NCI-H2081 treated with DMSO at 0.1 percent for 48 hours (cell line): ENCODE data around the gene WDR59.
A peak's percentile ranks its signal among the peaks of the same experiment; 100 is the strongest.
"Not testable (repeated sequence)": the region's sequence is repeated elsewhere in the genome, so short reads cannot be mapped to it uniquely, and the experiment has no call there.

ENCODE experiments used
- DNase-seq: peaks from one replicate; lab custom pipeline; 2025; lab: John Stamatoyannopoulos, UW

WDR59 gene, protein sequence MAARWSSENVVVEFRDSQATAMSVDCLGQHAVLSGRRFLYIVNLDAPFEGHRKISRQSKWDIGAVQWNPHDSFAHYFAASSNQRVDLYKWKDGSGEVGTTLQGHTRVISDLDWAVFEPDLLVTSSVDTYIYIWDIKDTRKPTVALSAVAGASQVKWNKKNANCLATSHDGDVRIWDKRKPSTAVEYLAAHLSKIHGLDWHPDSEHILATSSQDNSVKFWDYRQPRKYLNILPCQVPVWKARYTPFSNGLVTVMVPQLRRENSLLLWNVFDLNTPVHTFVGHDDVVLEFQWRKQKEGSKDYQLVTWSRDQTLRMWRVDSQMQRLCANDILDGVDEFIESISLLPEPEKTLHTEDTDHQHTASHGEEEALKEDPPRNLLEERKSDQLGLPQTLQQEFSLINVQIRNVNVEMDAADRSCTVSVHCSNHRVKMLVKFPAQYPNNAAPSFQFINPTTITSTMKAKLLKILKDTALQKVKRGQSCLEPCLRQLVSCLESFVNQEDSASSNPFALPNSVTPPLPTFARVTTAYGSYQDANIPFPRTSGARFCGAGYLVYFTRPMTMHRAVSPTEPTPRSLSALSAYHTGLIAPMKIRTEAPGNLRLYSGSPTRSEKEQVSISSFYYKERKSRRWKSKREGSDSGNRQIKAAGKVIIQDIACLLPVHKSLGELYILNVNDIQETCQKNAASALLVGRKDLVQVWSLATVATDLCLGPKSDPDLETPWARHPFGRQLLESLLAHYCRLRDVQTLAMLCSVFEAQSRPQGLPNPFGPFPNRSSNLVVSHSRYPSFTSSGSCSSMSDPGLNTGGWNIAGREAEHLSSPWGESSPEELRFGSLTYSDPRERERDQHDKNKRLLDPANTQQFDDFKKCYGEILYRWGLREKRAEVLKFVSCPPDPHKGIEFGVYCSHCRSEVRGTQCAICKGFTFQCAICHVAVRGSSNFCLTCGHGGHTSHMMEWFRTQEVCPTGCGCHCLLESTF

DNA sequence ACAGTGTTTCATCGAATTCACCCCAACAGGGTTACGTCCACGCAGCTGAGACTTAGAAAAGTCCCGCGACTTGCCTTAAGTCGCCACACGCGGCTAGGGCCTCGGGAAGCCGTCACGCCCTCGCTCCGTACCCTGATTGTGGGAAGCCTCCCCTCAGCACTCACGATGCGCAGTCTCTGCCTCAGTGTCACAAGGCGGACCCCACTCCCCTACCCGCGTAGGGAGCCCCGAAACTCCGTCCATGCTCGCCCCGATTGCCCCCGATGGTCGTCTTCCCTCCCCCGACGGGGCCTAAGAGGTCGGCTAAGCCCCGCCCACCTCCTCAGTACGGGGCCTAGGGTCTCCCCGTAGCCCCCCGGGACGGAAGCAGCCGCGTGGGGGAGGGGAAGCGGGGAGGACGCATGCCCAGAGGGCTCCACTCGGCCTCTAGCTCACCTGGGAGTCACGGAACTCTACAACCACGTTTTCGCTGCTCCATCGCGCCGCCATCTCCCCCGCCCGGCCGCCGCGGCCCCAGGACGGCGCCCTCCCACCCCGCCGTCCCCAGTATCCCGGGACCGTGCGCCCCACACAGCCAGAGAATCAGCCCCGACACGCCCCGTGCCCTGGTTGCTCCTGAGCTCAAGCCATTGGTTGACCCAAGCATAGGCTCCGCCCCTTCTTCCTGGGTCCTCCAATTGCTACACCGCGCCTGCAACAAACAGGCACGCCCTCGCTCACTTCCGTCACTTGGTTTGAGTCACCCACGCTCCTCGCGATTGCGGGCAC is at the start of gene WDR59:
Gene WDR59 (minus strand): TSS at position 595 of the 768 bp plus-strand sequence. CDS start 106 bp downstream, at position 489.
- DNase-seq = peak; percentile 93

DNA sequence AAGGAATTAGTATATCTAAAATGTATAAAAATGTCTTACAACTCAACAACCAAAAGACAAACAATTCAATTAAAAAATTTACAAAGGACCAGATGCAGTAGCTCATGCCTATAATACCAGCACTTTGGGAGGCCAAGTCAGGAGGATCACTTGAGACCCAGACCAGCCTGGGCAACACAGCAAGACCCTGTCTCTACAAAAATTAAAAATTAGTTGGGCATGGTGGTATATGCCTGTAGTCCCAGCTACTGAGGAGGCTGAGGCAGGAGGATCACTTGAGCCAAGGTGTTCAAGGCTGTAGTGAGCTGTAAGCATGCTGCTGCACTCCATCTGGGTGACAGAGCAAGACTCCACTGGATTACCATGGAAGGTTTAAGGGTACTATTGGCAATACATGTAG is 47.7 kb upstream of the WDR59 start:
- DNase-seq = no peak

DNA sequence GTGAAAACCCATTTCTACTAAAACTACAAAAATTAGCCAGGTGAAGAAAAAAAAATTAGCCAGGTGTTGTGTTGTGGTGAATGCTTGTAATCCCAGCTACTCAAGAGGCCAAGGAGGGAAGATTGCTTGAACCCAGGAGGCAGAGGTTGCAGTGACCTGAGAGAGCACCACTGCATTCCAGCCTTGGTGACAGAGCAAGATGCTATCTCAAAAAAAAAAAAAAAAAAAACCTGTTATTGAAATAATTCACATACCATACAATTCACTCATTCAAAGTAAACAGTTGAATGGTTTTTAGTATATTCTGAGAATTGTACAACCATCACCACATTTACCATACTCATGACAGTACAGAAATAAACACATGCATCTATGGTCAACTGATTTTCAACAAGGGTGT is 44.9 kb upstream of the WDR59 start:
- DNase-seq = no peak

DNA sequence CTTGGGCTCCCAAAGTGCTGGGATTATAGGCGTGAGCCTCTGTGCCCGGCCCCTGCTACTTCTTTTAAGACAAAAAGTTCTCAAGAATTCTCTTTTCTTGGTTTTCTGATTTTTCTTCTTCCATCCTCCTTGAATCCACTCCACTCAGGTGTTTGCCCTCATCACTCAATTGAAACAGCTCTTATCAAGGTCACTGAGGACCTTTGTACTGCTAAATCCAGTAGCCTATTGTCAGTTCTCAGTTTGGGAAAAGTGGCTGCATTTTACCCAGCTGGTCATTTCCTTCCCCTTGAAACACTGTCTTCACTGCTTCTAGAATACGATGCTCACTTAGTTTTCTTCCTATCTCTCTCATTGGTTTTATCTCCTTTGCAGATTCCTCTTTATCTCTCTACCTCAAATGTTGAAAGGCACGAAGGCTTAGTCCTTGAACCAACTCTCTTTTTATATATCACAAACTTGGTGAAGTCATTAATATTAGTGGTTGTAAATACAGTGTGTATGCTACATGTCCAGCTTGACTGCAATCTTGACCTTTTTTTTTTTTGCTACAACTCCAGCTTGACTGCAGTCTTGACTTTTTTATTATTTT is 43.7 kb upstream of the WDR59 start:
- DNase-seq = no peak

DNA sequence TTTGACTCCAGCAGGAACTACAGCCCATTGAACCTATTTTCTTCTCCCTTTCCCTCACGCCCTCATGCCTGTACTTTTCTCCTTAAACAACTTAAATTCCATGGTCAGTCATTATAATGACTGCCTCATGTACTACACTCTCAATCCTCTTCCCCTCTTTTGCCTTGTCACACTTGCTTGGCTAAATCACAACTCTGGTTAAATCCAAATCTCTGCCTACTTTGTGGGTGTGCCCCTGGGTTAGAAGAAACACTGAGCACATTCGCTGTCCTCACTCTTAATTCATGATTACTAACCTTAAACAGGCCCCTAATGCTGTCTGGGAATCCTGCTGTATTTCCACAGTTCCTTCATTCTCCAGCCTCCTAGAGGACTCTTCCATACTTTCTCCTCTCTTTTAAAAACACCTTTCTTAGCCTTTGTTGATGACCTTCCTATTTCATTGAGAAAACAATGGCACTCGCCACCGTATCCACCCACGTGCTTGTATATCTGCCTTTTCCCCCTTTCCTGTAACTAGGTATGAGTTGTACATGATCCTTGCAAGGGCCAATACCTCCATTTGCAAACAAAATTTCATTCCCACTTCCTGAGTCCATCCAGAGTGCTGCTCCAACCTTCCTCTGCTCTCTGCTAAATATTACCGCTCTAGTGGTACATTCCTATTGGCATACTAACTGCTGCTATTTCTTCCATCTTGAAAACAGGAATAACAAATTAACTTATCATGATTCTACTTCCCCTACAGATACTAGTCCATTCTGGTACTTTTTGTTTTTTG is 42.8 kb upstream of the WDR59 start:
- DNase-seq = no peak

DNA sequence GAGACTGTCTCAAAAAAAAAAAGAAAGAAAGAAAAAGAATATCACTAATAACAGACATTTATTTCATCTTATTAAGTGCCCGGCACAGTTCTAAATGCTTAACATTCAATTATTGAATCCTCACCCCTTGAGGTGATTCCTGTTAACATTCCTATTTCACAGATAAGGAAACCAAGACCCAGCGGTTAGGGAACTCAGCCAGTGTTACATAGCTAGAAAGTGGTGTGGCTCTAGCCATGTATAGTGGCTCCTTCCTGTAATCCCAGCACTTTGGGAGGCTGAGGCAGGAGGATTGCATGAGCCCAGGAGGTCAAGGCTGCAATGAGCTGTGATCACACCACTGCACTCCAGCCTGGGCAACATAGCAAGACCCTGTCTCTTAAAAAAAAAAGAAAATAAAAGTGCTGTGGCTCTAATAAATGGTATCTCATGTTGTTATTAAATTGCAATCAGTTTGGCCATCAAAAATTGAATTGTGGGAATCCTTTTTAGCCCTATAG is 42.0 kb upstream of the WDR59 start:
- no peak for DNase-seq

DNA sequence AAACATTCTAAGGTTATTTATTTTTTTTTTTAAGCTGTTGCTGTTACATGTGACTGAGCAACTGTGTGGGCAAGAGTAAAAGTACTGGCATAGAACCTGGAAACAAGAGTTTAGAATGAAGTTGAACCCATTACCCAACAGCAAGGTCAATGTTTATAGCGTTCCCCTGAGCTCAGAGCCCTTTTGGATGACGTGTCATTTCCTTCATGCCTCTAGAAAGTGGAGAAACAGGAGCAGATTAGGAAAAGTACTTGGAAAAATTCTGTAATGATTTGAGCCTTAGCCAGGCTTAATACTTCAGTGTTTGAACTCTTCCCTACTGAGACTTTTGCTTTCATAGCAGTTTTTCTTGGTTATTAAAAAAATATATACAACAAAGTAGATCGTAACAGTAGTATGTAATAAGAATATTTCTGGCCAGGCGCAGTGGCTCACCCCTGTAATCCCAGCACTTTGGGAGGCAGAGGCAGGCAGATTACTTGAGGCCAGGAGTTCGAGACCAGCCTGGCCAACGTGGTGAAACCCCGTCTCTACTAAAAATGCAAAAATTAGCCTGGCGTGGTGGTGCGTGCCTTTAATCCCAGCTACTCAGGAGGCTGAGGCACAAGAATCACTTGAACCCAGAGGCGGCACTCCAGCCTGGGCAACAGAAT is 41.4 kb upstream of the WDR59 start:
- DNase-seq = not testable (repeated sequence)

DNA sequence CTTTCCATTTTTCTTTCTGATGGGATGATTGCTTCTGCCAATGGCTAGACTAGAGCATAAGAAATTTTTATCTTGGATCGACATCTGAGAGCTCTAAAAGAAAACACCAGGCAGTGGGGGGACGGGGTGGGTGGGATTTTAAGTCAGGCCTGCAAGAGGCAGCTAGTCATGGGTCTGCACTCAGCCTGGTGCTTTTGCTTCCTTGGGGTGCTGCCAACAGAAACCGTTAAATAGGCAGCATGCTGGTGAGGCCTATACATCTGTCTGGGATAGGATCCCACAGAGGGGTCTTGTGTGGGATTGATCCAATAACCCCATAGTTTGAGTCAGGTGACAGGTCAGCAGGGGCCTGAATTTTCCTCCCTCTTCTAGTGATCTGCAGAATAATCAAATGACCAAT is 40.8 kb upstream of the WDR59 start:
- DNase-seq = no peak

DNA sequence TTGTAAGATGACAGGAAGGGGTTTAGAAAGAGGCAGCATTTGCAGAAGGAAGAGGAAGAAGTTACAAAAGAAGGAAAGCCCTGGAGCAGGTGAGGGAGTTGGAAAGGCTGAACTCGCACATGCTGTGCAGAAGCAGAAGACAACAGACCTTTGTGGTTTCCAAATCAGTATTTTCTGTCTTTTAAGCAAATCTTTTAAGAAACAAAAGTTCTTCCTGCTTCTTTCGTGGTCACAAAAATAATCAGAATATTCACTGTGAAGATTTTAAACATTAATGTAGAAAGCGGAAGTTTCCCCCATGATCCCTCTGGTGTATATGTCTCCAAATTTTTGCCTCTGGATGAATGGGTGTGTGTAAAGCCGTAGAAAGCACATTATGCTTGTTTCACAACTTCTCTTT is 39.7 kb upstream of the WDR59 start:
- no peak for DNase-seq

DNA sequence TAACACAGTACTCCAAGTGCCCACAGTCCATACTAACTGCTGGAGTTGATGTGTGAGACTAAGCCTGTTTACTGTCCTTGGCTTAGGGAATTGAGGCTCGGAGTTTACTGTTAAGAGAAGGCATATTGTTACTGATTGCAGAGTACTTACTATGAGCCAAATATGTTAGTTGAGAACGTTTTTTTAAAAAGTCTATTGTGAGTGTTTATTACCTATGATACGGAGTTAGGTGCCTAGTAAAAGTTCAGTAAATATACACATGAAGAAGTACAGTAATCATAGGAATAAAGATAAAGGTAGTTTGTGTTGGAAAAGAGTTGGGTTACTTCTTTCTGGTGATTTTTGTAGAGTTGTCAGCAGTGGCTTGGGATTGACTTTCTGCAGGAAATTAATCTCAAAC is 39.3 kb upstream of the WDR59 start:
- DNase-seq = no peak

DNA sequence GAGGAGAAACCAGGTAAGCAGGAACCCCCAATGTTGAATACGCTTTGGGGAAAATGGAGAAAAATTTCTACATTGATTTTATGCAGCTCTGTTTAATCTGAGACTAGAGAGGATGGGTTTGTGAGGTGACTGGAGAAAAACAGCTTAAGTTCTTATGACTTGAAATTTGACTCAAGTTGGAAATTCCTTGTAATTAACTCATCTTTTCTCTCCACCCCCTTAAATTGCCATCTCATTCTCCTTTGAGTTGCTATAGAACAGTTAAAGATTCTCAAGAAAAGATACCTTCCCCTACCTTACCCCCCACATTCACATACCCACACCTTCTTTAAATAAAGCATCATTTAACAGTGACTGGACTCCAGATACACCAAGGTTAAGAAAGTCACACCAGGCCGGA is 38.1 kb upstream of the WDR59 start:
- DNase-seq = no peak

DNA sequence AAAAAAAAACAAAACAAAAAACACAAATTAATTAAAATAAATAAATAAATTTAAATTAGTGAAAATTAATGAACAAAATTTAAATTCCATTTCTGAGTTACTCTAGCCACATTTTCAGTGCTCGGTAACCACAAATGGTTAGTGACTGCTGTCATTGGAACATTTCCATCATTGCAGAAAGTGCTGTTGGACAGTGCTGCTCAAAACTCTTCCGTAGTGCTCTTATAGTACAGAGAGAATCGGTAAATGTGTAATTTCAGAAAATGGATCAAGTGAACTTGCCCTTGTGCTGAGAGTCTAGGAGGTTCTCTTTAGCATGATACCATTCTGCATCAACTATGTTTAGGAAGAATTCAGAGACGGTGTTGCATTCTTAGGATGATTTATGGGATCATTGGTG is 37.6 kb upstream of the WDR59 start:
- no peak for DNase-seq

DNA sequence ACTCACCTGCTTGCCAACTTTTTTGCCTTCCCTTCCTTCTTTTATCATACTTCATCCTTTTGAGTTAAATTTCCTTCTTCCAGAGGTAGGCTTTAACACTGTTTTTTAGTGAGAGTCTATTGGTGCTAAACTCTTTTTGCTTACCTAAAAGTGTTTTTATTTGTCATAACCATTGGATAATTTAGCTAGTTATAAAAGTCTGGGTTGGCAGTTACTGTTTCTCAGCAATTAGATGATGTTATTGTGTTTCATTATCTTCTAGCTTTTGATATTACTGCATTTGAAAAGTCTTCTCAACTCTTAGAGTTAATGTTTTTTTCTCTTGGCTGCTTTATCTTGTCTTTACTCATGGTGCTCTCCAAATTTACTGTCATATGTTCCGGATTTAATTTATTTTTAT is 36.5 kb upstream of the WDR59 start:
- DNase-seq = no peak

DNA sequence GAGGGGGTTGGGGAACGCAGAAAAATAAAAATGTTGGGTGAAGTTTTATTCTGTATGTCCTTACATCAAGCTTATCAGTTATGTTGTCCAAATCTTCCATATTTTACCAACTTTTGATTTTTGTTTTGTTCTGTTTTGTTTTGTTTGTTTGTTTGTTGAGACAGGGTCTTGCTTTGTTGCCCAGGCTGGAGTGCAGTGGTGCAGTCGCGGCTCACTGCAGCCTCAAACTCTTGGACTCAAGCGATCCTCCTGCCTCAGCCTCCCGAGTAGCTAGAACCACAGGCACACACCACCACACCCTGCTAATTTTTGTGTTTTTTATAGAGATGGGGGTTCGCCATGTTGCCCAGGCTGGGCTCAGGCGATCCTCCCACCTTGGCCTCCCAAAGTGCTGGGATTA is 34.7 kb upstream of the WDR59 start:
- no peak for DNase-seq

DNA sequence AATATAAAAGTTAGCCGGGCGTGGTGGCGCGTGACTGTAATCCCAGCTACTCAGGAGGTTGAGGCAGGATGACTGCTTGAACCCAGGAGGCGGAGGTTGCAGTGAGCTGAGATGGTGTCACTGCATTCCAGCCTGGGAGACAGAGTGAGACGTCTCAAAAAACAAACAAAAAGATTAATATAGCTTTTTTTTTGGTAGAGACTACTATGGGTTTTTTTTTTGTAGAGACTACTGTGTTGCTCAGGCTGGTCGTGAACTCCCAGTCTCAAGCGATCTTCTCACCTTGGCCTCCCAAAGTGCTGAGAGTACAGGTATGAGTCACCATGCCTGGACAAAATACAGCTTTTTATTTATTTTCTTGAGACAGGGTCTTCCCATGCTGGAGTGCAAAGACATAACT is 34.1 kb upstream of the WDR59 start:
- no peak for DNase-seq

DNA sequence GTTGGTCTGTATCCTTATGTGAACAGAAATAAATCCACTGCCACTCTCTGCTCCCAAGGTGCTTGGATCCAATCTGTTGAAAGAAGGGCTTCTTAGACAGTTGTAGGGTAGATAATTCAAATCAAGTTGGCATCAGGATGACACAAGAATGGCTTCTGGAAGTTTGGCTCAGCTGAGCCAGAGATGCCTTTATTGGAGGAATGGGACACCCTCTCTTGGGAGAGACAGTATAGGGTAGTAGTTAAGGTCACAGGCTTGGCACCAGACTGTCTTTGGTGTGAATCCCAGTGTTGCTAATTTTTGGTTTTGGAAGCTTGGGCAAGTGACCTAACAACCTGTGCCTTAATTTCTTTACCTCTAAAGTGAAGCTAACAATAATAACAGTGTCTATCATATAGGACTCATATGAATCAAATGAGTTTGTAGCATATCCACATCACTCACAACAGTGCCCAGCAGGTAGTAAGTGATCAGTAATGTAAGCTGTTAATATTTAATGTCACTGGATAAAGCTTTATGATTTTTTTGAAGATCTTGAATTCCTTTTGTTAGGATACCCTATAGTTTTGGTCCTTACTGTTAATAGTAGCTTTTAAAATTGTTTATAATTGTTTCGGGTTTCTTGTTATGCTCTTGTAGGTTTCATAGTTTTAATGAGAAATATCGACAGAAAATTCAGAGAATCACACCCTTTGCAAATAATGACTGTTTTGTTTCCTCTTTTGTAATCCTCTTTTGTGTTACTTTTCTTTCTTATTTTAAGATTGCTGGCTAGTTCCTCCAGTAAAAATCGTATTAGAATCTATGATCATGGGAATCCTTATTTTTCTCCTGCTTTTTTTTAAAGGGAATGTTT is 33.0 kb upstream of the WDR59 start:
- DNase-seq = no peak

DNA sequence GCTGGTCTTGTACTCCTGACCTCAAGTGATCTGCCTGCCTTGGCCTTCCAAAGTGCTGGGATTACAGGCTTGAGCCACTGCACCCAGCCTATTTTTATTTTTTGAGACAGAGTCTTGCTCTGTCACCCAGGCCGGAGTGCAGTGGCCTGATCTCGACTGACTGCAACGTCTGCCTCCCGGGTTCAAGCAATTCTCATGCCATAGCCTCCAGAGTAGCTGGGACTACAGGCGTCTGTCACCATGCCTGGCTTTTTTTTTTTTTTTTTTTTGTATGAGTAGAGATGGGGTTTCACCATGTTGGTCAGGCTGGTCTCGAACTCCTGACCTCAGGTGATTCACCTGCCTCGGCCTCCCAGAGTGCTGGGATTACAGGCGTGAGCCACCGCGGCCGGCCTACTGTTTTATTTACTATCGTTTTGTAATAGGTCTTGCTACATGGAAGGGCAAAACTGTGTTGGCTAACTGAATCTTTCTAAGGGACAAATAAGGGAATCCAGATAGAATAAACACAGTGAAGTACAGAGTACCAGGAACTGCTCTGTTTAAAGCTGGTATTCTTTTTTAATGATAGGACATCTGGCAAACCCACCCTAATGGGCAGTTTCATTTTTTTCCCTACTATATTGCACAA is 31.6 kb upstream of the WDR59 start:
- DNase-seq = not testable (repeated sequence)

DNA sequence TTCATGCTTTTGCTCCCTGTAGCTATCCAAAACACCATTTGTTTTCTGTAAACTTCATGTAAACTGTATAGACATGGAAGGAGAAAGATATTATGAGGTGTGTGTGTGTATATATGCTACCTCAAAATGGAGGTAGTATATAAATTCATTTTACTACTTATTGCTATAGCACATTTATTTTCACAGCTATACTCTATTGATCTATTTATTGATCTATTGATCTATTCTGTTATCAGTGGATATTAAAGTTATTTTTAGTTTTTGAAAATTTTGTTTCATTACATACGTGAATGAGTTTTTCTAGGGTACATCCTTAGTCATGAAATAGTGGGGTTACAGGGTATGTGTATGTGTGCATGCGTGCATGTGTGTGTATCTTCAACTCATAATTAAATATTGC is 29.4 kb upstream of the WDR59 start:
- no peak for DNase-seq

DNA sequence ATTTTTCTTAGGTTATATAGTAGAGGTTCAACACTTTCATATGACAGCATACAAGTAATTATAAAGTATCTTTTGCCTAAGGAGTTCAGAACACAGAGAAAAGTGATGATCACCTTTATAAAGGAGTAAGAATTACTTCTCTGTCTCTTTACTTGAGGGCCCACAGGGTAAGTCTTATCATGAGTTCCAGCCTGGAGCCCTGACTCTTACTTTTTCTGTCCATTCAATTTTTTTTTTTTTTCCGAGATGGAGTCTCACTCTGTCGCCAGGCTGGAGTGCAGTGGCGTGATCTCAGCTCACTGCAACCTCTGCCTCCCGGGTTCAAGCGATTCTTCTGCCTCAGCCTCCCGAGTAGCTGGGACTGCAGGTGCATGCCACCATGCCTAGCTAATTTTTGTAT is 28.2 kb upstream of the WDR59 start:
- not testable (repeated sequence) for DNase-seq
